GM23338 (cell line): Measurements from ENCODE around the gene TRIM25. TPM values are rescaled to one million over a fixed set of nuclear protein-coding genes. Genes with fewer than 3 reads are reported as not detected.

Source experiments
- ATAC-seq: fragments of 200-7000 bp; cut with Tn5 transposase; 3 replicates; pipeline ENCODE4 v1.9.1; 2020
- DNase-seq: peaks from one replicate; pipeline ENCODE4 v3.0.0-alpha.2; 2015; ENCODE audit warnings: low spot score
- H2AFZ ChIP-seq: fragments of 200-600 bp; sonication (generic); 2 replicates; pipeline ENCODE4 v1.8.0; 2016; ENCODE audit warnings: antibody characterized with exemption, mild to moderate bottlenecking, moderate library complexity
- H3F3A ChIP-seq: fragments of 200-600 bp; sonication (generic); replicated peaks from 2 replicates; pipeline ENCODE4 v1.8.0; 2017; ENCODE audit warnings: antibody characterized with exemption, mixed run types, low read depth
- H3K27ac ChIP-seq: fragments of 200-600 bp; sonication (generic); 2 replicates; pipeline ENCODE4 v1.6.1; 2016; ENCODE audit warnings: low read depth
- H3K27me3 ChIP-seq: fragments of 200-600 bp; sonication (generic); 2 replicates; pipeline ENCODE4 v1.8.0; 2016; ENCODE audit warnings: mild to moderate bottlenecking, mixed run types, moderate library complexity; ENCODE audit not compliant: insufficient read depth
- H3K36me3 ChIP-seq: fragments of 200-600 bp; sonication (generic); 2 replicates; pipeline ENCODE4 v1.8.0; 2016; ENCODE audit warnings: mild to moderate bottlenecking; ENCODE audit not compliant: insufficient read depth
- H3K4me1 ChIP-seq: fragments of 200-600 bp; sonication (generic); 2 replicates; pipeline ENCODE4 v1.8.0; 2016; ENCODE audit warnings: mild to moderate bottlenecking, moderate library complexity; ENCODE audit not compliant: insufficient read depth
- H3K4me2 ChIP-seq: fragments of 200-600 bp; sonication (generic); 2 replicates; pipeline ENCODE4 v1.7.1; 2017; ENCODE audit warnings: mixed run types
- H3K4me3 ChIP-seq: fragments of 200-600 bp; sonication (generic); 2 replicates; pipeline ENCODE4 v1.6.1; 2016; ENCODE audit warnings: mixed run types
- H3K79me2 ChIP-seq: fragments of 200-600 bp; sonication (generic); replicated peaks from 2 replicates; pipeline ENCODE4 v1.8.0; 2017; ENCODE audit warnings: mild to moderate bottlenecking; ENCODE audit not compliant: insufficient read depth
- H3K9me2 ChIP-seq: fragments of 200-600 bp; sonication (generic); 2 replicates; pipeline ENCODE4 v1.8.0; 2017; ENCODE audit not compliant: insufficient read depth
- H4K20me1 ChIP-seq: fragments of 200-600 bp; sonication (generic); replicated peaks from 2 replicates; pipeline ENCODE4 v1.8.0; 2017; ENCODE audit warnings: mild to moderate bottlenecking; ENCODE audit not compliant: insufficient read depth
- H3K27ac Mint-ChIP-seq: 2 replicates; pipeline ENCODE4 v1.8.0; 2020; ENCODE audit warnings: inconsistent platforms, mild to moderate bottlenecking, moderate library complexity, mixed read lengths
- H3K27me3 Mint-ChIP-seq: 3 replicates; pipeline ENCODE4 v1.8.0; 2022; ENCODE audit warnings: low read depth, mild to moderate bottlenecking, moderate library complexity, mixed read lengths, inconsistent platforms; ENCODE audit not compliant: insufficient read depth, poor library complexity
- H3K36me3 Mint-ChIP-seq: 3 replicates; pipeline ENCODE4 v1.8.0; 2021; ENCODE audit warnings: low read depth, mild to moderate bottlenecking, inconsistent platforms, moderate library complexity, mixed read lengths
- H3K4me1 Mint-ChIP-seq: 3 replicates; pipeline ENCODE4 v1.8.0; 2020; ENCODE audit warnings: mild to moderate bottlenecking, inconsistent platforms, mixed read lengths
- H3K4me3 Mint-ChIP-seq: 3 replicates; pipeline ENCODE4 v1.8.0; 2021; ENCODE audit warnings: moderate library complexity, mild to moderate bottlenecking, inconsistent platforms, mixed read lengths
- H3K9me3 Mint-ChIP-seq: 3 replicates; pipeline ENCODE4 v1.8.0; 2020; ENCODE audit warnings: moderate library complexity, mild to moderate bottlenecking, inconsistent platforms, mixed read lengths
- CREB1 ChIP-seq: fragments of 250-450 bp; sonication (Bioruptor Pico); IDR thresholded peaks from 2 replicates; pipeline ENCODE4 v1.5.0; 2020; ENCODE audit warnings: low read depth, mild to moderate bottlenecking, moderate library complexity
- ETS1 ChIP-seq: IDR thresholded peaks from 2 replicates; pipeline ENCODE4 v1.6.1; 2016; ENCODE audit warnings: antibody characterized with exemption
- EZH2 ChIP-seq: fragments of 200-600 bp; sonication (generic); IDR thresholded peaks from one replicate; pipeline ENCODE4 v1.8.0; 2017; ENCODE audit warnings: antibody characterized with exemption, mild to moderate bottlenecking, low read depth; ENCODE audit not compliant: unreplicated experiment
- EZH2phosphoT487 ChIP-seq: fragments of 200-600 bp; sonication (generic); IDR thresholded peaks from one replicate; pipeline ENCODE4 v1.8.1; 2018; ENCODE audit warnings: antibody characterized with exemption; ENCODE audit not compliant: unreplicated experiment
- JUNB ChIP-seq: IDR thresholded peaks from one replicate; pipeline ENCODE4 v1.6.1; 2016; ENCODE audit warnings: antibody characterized with exemption; ENCODE audit not compliant: unreplicated experiment
- NANOG ChIP-seq: IDR thresholded peaks from 2 replicates; pipeline ENCODE4 v1.6.1; 2016; ENCODE audit warnings: antibody characterized with exemption, borderline replicate concordance
- ZNF114 ChIP-seq: fragments of 250-450 bp; sonication (Bioruptor Pico); IDR thresholded peaks from 2 replicates; pipeline ENCODE4 v1.5.0; 2020; ENCODE audit warnings: mild to moderate bottlenecking, moderate library complexity
- ZNF331 ChIP-seq: fragments of 250-450 bp; sonication (Bioruptor Pico); IDR thresholded peaks from 2 replicates; pipeline ENCODE4 v1.5.0; 2020; ENCODE audit warnings: low read depth, mild to moderate bottlenecking, moderate library complexity
- polyA plus RNA-seq: library from polyadenylated mRNA; unstranded; fragments of >200 nt; fragmentation: Nextera tagmentation; extraction: Ambion mirVana; gene quantifications from 2 replicates; pipeline ENCODE4 v1.2.1, GENCODE V29; 2016
- total RNA-seq: library from RNA; depleted of rRNA; stranded (reverse); fragments of >200 nt; shearing (Covaris generic); gene quantifications from 2 replicates; pipeline ENCODE4 v1.2.3, GENCODE V29; 2014
- TF ChIP-seq, protein P1 (sequence below): fragments of 250-450 bp; sonication (Bioruptor Pico); IDR thresholded peaks from 2 replicates; pipeline ENCODE4 v1.5.0; 2020; ENCODE audit warnings: mild to moderate bottlenecking, moderate library complexity
- TF ChIP-seq, protein P2 (sequence below), 2 experiments: fragments of 200-600 bp in 1 of 2; sonication (generic) in 1 of 2; conservative IDR thresholded peaks; 2 replicates each; pipeline versions ENCODE4 v1.5.1 to v1.6.1; 2016 to 2017; ENCODE audit warnings: antibody characterized with exemption in 2 of 2, low read depth in 2 of 2, mild to moderate bottlenecking in 2 of 2, moderate library complexity in 1 of 2

TRIM25 gene
- total and polyA plus RNA-seq, 2 experiments from 2014 or later = 19.6 to 36.2 TPM

GRCh38 chr17:56887552-56888467 lies 26.0 kb downstream of the TRIM25 start:
- Histone ChIP-seq H4K20me1 (no peaks in the 10 kb centered on the region), H3K36me3 (peaks cover 15% of the 10 kb centered on the region), H3K4me3 (no peak overlapping the region), H3K79me2 (no peaks in the 10 kb centered on the region), H3K27ac (no peak overlapping the region), H3F3A (no peaks in the 10 kb centered on the region), H3K9me2 (no peaks in the 10 kb centered on the region), H2AFZ (no peak overlapping the region), H3K4me1 (peaks cover 8% of the 10 kb centered on the region), H3K4me2 (no peak overlapping the region), H3K27me3 (no peaks in the 10 kb centered on the region)
- H3K9me3 Mint-ChIP-seq = peaks cover 29% of the 10 kb centered on the region
- H3K36me3 Mint-ChIP-seq = peaks cover 50% of the 10 kb centered on the region
- ATAC-seq = no peak
- no peak overlapping the region for H3K27ac Mint-ChIP-seq
- no peaks in the 10 kb centered on the region for H3K27me3 Mint-ChIP-seq
- TF ChIP-seq EZH2 (no peak), ZNF114 (no peak), ETS1 (no peak), CREB1 (CRISPR knock-in tag) (no peak)
- peaks cover 12% of the 10 kb centered on the region for H3K4me1 Mint-ChIP-seq
- H3K4me3 Mint-ChIP-seq = no peak overlapping the region
- no peak for DNase-seq

DNA sequence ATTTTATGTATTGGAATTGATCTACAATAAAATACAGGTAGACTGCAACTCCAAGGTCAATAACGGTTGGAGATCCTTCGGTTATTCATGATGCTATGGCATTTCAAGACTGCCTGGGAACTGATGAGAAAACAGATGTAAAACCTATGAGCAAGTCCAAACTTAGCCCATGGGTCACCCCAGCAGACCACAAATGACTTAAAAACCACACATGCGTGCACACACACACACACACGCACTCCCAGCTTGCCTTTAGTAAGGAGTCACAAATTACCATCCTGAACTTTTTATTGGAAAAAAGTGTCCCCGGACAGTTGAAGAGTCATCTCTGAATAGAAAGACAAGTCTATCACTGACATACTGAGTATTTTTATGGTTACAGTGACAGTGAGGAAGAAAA lies 26.7 kb downstream of the TRIM25 start:
- Histone ChIP-seq H3K36me3 (peaks cover 15% of the 10 kb centered on the region), H3K4me3 (no peak overlapping the region), H2AFZ (no peak overlapping the region), H3F3A (no peaks in the 10 kb centered on the region), H3K79me2 (no peaks in the 10 kb centered on the region), H3K4me1 (peaks cover 8% of the 10 kb centered on the region), H3K4me2 (no peak overlapping the region), H3K27me3 (no peaks in the 10 kb centered on the region), H4K20me1 (no peaks in the 10 kb centered on the region), H3K27ac (no peak overlapping the region), H3K9me2 (no peaks in the 10 kb centered on the region)
- H3K4me3 Mint-ChIP-seq = no peak overlapping the region
- H3K27me3 Mint-ChIP-seq = no peaks in the 10 kb centered on the region
- DNase-seq (no peak), ATAC-seq (no peak)
- H3K36me3 Mint-ChIP-seq = peaks cover 43% of the 10 kb centered on the region
- H3K27ac Mint-ChIP-seq = no peak overlapping the region
- H3K4me1 Mint-ChIP-seq = peaks cover 12% of the 10 kb centered on the region
- peaks cover 29% of the 10 kb centered on the region for H3K9me3 Mint-ChIP-seq
- no peak for TF ChIP-seq EZH2phosphoT487
- no peak for TF ChIP-seq NANOG
- TF ChIP-seq, protein P1, sequence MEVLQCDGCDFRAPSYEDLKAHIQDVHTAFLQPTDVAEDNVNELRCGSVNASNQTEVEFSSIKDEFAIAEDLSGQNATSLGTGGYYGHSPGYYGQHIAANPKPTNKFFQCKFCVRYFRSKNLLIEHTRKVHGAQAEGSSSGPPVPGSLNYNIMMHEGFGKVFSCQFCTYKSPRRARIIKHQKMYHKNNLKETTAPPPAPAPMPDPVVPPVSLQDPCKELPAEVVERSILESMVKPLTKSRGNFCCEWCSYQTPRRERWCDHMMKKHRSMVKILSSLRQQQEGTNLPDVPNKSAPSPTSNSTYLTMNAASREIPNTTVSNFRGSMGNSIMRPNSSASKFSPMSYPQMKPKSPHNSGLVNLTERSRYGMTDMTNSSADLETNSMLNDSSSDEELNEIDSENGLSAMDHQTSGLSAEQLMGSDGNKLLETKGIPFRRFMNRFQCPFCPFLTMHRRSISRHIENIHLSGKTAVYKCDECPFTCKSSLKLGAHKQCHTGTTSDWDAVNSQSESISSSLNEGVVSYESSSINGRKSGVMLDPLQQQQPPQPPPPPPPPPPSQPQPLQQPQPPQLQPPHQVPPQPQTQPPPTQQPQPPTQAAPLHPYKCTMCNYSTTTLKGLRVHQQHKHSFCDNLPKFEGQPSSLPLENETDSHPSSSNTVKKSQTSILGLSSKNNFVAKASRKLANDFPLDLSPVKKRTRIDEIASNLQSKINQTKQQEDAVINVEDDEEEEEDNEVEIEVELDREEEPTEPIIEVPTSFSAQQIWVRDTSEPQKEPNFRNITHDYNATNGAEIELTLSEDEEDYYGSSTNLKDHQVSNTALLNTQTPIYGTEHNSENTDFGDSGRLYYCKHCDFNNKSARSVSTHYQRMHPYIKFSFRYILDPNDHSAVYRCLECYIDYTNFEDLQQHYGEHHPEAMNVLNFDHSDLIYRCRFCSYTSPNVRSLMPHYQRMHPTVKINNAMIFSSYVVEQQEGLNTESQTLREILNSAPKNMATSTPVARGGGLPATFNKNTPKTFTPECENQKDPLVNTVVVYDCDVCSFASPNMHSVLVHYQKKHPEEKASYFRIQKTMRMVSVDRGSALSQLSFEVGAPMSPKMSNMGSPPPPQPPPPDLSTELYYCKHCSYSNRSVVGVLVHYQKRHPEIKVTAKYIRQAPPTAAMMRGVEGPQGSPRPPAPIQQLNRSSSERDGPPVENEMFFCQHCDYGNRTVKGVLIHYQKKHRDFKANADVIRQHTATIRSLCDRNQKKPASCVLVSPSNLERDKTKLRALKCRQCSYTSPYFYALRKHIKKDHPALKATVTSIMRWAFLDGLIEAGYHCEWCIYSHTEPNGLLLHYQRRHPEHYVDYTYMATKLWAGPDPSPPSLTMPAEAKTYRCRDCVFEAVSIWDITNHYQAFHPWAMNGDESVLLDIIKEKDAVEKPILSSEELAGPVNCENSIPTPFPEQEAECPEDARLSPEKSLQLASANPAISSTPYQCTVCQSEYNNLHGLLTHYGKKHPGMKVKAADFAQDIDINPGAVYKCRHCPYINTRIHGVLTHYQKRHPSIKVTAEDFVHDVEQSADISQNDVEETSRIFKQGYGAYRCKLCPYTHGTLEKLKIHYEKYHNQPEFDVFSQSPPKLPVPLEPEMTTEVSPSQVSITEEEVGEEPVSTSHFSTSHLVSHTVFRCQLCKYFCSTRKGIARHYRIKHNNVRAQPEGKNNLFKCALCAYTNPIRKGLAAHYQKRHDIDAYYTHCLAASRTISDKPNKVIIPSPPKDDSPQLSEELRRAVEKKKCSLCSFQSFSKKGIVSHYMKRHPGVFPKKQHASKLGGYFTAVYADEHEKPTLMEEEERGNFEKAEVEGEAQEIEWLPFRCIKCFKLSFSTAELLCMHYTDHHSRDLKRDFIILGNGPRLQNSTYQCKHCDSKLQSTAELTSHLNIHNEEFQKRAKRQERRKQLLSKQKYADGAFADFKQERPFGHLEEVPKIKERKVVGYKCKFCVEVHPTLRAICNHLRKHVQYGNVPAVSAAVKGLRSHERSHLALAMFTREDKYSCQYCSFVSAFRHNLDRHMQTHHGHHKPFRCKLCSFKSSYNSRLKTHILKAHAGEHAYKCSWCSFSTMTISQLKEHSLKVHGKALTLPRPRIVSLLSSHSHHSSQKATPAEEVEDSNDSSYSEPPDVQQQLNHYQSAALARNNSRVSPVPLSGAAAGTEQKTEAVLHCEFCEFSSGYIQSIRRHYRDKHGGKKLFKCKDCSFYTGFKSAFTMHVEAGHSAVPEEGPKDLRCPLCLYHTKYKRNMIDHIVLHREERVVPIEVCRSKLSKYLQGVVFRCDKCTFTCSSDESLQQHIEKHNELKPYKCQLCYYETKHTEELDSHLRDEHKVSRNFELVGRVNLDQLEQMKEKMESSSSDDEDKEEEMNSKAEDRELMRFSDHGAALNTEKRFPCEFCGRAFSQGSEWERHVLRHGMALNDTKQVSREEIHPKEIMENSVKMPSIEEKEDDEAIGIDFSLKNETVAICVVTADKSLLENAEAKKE (CRISPR knock-in tag) = no peak
- no peak for TF ChIP-seq EZH2
- no peak for TF ChIP-seq JUNB
- no peak for TF ChIP-seq ETS1
- TF ChIP-seq, protein P2, sequence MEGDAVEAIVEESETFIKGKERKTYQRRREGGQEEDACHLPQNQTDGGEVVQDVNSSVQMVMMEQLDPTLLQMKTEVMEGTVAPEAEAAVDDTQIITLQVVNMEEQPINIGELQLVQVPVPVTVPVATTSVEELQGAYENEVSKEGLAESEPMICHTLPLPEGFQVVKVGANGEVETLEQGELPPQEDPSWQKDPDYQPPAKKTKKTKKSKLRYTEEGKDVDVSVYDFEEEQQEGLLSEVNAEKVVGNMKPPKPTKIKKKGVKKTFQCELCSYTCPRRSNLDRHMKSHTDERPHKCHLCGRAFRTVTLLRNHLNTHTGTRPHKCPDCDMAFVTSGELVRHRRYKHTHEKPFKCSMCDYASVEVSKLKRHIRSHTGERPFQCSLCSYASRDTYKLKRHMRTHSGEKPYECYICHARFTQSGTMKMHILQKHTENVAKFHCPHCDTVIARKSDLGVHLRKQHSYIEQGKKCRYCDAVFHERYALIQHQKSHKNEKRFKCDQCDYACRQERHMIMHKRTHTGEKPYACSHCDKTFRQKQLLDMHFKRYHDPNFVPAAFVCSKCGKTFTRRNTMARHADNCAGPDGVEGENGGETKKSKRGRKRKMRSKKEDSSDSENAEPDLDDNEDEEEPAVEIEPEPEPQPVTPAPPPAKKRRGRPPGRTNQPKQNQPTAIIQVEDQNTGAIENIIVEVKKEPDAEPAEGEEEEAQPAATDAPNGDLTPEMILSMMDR (conservative IDR thresholded peaks at IDR 0.05; ENCODE audit: low read depth in 2 of 2) = no peak
- no peak for TF ChIP-seq ZNF331 (CRISPR knock-in tag)
